ENCODE results near the gene ARHGEF17.

ARHGEF17 gene

GRCh38 chr11:73331138-73331916 lies 23.3 kb downstream of the ARHGEF17 start:
- DNase-seq = no peak

DNA sequence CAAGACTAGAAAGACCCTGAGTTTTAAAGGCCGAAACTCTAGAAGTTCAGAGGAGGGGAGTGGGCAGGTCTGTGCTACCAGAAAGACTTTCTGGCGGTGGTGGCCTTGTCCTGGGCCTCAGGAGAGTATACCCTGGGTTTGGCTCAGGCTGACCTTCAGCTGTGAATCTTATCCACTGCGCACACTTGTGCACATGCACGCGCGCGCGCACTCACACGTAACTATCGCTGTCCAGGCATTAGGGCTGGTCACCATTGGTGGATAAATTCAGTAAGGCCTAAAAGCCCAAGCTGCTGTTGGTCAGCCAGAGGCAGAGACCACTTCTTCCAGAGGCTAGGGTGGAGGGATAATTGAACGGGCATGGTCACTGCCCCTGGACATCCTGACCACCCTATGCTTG lies 25.1 kb downstream of the ARHGEF17 start:
- no peak for DNase-seq

GRCh38 chr11:73333640-73334383 lies 25.7 kb downstream of the ARHGEF17 start:
- DNase-seq = no peak

- no peak for DNase-seq
Measured at GRCh38 chr11:73334384-73335203, 26.5 kb downstream of the ARHGEF17 start.

- peak; percentile 73 for DNase-seq
Measured at GRCh38 chr11:73335204-73335923, 27.3 kb downstream of the ARHGEF17 start.

DNA sequence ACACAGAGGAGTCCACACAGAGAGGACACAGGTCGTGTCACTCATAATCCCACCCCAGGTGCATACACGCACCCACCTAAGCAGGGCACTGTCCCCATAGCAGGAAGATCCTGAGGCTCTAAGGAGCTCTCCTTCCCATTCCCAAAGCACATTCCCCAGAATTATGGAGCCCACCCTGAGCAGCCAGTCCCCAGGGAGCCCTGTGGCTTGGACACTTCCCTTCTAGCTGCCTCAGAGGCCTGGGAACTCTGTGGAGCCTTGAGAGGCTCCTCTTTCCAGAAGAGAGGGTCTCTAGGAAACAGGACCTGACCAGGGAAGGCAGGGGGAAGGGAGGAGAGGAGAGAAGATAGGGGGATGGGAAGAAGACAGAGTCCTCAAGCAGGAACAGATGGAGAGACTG lies 29.8 kb downstream of the ARHGEF17 start:
- DNase-seq = no peak

GRCh38 chr11:73338279-73338678 lies 30.2 kb downstream of the ARHGEF17 start:
- DNase-seq = no peak

DNA sequence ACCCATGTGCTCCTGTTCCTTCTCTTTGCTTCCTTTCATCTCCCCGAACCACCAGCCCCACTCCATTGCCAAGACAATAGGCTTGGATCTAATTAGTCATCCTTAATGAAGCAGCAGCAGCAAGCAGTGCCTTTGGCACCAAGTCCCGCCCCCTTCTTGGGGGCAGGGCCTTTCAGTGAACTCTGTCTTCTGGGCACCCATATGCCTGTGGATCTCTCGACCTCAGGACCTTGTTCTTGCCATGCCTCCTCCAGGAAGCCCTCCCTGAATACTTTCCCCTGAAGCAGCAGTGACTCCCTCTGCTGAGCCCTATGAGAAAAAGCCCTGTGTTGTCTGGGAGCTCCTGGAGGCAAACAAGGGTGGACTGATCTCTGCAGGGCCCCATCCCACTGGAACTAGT lies 32.1 kb downstream of the ARHGEF17 start:
- DNase-seq = no peak

GRCh38 chr11:73342633-73343032 lies 34.6 kb downstream of the ARHGEF17 start:
- DNase-seq = no peak

DNA sequence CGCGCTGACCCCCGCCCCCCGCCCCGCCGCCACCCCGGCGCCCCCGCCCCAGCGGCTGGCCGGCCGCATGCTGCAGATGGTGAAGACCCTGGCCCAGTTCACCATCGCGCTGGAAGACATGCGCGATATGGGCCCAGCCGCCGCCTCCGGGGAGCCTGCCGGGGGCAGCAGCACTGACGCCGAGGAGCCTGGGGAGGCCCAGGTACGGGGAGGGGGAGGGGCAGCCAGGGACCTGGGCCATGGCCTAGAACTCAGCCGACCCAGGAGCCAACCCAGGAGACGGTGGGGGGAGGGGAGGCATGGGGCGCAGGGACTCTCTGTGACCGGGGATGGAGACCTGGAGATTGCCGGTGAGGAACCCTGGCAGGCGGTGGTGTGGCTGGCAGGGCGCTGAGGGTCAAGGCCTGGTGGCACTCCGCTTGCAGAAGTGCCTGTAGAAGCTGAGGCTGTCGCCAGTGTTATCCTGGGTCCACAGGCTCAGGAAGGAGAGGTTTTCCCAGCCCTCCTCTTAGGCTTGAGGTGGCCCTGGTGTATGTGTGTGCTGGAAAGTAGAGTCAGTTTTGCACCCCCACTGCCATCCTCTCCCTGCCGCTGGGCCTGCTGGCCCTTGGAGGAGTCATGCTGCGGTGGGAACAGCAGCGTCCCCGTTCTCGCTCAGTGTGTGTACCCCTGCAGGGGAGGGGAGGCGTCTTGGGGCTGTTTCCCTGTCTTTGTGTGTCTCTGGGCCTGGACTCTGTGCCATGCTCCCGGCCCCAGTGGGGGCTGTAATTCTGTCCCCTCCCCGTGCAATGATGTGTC lies 35.2 kb downstream of the ARHGEF17 start:
- DNase-seq = no peak

DNA sequence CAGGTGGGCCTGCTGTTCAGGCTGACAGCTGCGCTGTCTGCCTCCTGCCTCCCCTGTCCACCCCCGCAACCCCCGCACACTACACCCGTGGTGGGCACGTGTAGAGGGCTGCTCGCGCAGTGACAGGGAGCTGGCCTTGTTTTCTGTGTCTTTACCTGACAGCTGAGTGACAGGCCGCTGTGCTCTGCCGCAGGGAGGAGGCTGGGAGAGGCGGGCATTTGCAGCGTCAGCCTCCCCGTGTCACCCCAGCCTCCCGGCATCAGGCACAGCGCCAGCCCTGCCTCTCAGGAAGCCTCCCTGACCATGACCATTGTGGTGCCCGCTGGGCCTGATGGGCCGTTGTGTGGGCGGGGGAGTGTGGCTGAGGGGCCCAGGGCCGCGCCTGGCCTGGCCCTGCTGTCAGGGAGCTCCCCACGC lies 36.1 kb downstream of the ARHGEF17 start:
- no peak for DNase-seq

- DNase-seq = no peak
Measured at GRCh38 chr11:73345481-73346160, 37.5 kb downstream of the ARHGEF17 start.

GRCh38 chr11:73346186-73346935 lies 38.3 kb downstream of the ARHGEF17 start:
- no peak for DNase-seq

GRCh38 chr11:73347067-73347466 lies 39.0 kb downstream of the ARHGEF17 start:
- DNase-seq = no peak

- no peak for DNase-seq
Measured at GRCh38 chr11:73348838-73349237, 40.8 kb downstream of the ARHGEF17 start.

GRCh38 chr11:73349633-73350032 lies 41.6 kb downstream of the ARHGEF17 start:
- no peak for DNase-seq

- peak; percentile 58 for DNase-seq
Measured at GRCh38 chr11:73350908-73351636, 43.0 kb downstream of the ARHGEF17 start.

DNA sequence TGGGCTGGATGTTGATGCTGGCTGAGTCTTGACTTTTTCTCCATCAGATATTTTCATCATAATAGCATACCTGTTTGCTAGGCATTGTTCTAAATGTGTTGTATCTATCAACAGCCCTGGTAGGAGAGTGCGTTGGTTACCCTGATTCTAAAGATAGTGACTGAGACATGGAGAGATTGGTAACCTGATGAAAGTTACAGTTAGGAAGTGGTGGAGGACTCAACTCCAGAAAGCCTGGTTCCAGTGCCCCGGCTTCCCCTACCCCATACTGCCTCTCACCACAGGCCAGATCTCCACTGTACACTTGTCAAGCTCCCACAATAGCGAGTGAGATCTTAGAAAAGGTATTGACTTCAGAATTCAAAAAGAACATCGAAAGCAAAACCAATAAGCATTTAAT lies 45.3 kb downstream of the ARHGEF17 start:
- DNase-seq = no peak

- DNase-seq = no peak
Measured at GRCh38 chr11:73355109-73355508, 47.0 kb downstream of the ARHGEF17 start.
